Hindlimb muscle (tissue), 1 donor: ENCODE measurements around the gene RNU1-4. TPM values are rescaled to one million over a fixed set of nuclear protein-coding genes. Genes with fewer than 3 reads are reported as not detected.
"Not testable (repeated sequence)": the region's sequence is repeated elsewhere in the genome, so short reads cannot be mapped to it uniquely, and the experiment has no call there.

Experiments
- DNase-seq: peaks from one replicate; pipeline ENCODE4 v3.0.0-alpha.2; 2013
- polyA plus RNA-seq: library from polyadenylated mRNA; unstranded; fragments of 120-200 nt; gene quantifications from one replicate; pipeline ENCODE4 v1.2.1, GENCODE V29; 2013; ENCODE audit not compliant: insufficient read length

Gene RNU1-4
- polyA plus RNA-seq, 1 donor = not detected

GRCh38 chr1:16770896-16771446, 30.7 kb downstream of the RNU1-4 start:
- not testable (repeated sequence) for DNase-seq

- not testable (repeated sequence) for DNase-seq
These were observed 32.2 kb downstream of the RNU1-4 start for GRCh38 chr1:16772275-16773204.

GRCh38 chr1:16773205-16773596, 32.9 kb downstream of the RNU1-4 start:
- DNase-seq = not testable (repeated sequence)

GRCh38 chr1:16773723-16774122, 33.4 kb downstream of the RNU1-4 start:
- not testable (repeated sequence) for DNase-seq

- not testable (repeated sequence) for DNase-seq
These were observed 34.5 kb downstream of the RNU1-4 start for GRCh38 chr1:16774773-16775172.

GRCh38 chr1:16775290-16775689, 35.0 kb downstream of the RNU1-4 start:
- DNase-seq = not testable (repeated sequence)

GRCh38 chr1:16776248-16776647, 35.9 kb downstream of the RNU1-4 start:
- DNase-seq = not testable (repeated sequence)

GRCh38 chr1:16776835-16777234, 36.5 kb downstream of the RNU1-4 start:
- not testable (repeated sequence) for DNase-seq

- DNase-seq = not testable (repeated sequence)
These were observed 37.5 kb downstream of the RNU1-4 start for GRCh38 chr1:16777821-16778220.

- DNase-seq = not testable (repeated sequence)
These were observed 39.2 kb downstream of the RNU1-4 start for GRCh38 chr1:16779525-16779924.

- not testable (repeated sequence) for DNase-seq
These were observed 40.7 kb downstream of the RNU1-4 start for GRCh38 chr1:16781033-16781432.

- DNase-seq = not testable (repeated sequence)
These were observed 41.3 kb downstream of the RNU1-4 start for GRCh38 chr1:16781625-16782024.

- DNase-seq = not testable (repeated sequence)
These were observed 44.6 kb downstream of the RNU1-4 start for GRCh38 chr1:16784955-16785354.

- DNase-seq = not testable (repeated sequence)
These were observed 46.0 kb downstream of the RNU1-4 start for GRCh38 chr1:16786362-16786761.

GRCh38 chr1:16787175-16787574, 46.9 kb downstream of the RNU1-4 start:
- DNase-seq = not testable (repeated sequence)

GRCh38 chr1:16787711-16788110, 47.4 kb downstream of the RNU1-4 start:
- not testable (repeated sequence) for DNase-seq

Other genes starting within 250 kb of the RNU1-4 start
- gene RNU1-1, start 226.2 kb upstream of the RNU1-4 start, polyA plus RNA-seq = not detected
- 215 TPM for gene NBPF1, start 127.0 kb upstream of the RNU1-4 start, polyA plus RNA-seq
- gene RNU1-3, start 73.6 kb upstream of the RNU1-4 start, polyA plus RNA-seq = not detected
- gene RNU1-2, start 155.5 kb downstream of the RNU1-4 start, polyA plus RNA-seq = not detected
- 38.8 TPM for gene CROCC, start 181.4 kb downstream of the RNU1-4 start, polyA plus RNA-seq
- gene MFAP2, start 240.1 kb downstream of the RNU1-4 start, polyA plus RNA-seq = 70.4 TPM